K562 (cell line): ENCODE results near the gene TESK1. TPM values are rescaled to one million over a fixed set of nuclear protein-coding genes. Genes with fewer than 3 reads are reported as not detected.

Experiments used
- KAT2B ChIP-seq: IDR thresholded peaks from one replicate; pipeline ENCODE4 v1.6.1; 2012; ENCODE audit warnings: low read depth, mild to moderate bottlenecking, control low read depth, inconsistent platforms, low read length, moderate library complexity
- LEF1 ChIP-seq: fragments of 450-650 bp; IDR thresholded peaks from 2 replicates; pipeline ENCODE4 v1.6.1; 2016; ENCODE audit warnings: mild to moderate bottlenecking
- NFE2 ChIP-seq: IDR thresholded peaks from 2 replicates; pipeline ENCODE4 v1.6.1; 2014; ENCODE audit warnings: antibody characterized with exemption, low read depth
- TCF7 ChIP-seq: sonication (generic); IDR thresholded peaks from 2 replicates; pipeline ENCODE4 v1.6.1; 2016; ENCODE audit warnings: antibody characterized with exemption, borderline replicate concordance
- XRCC4 ChIP-seq: IDR thresholded peaks from one replicate; pipeline ENCODE4 v1.6.1; 2011; ENCODE audit not compliant: insufficient read depth, insufficient read length; ENCODE audit errors: extremely low read depth
- ZNF165 ChIP-seq: fragments of 250-450 bp; sonication (Bioruptor Pico); IDR thresholded peaks from 2 replicates; pipeline ENCODE4 v1.4.0; 2020; ENCODE audit warnings: borderline replicate concordance
- polyA plus RNA-seq, 8 experiments: library from polyadenylated mRNA; depleted of rRNA in 4 of 8; stranded (reverse) in 5 of 8; unstranded in 3 of 8; fragments of >200 nt; fragmentation: Nextera tagmentation in 2 of 8; fragmentation: Illumina TruSeq in 1 of 8; extraction: Ambion mirVana in 2 of 8; extraction: Trizol in 1 of 8; gene quantifications; 2 replicates each; pipeline versions ENCODE4 v1.2.1 to v1.2.3, GENCODE V29; 2011 to 2014; ENCODE audit warnings: inconsistent platforms in 1 of 8, missing spikeins in 1 of 8
- total RNA-seq, 7 experiments: library from RNA; depleted of rRNA in 6 of 7; stranded (reverse); fragments of >200 nt in 6 of 7; fragmentation: Illumina TruSeq in 2 of 7; extraction: Trizol in 2 of 7; gene quantifications; 2 replicates each; pipeline versions ENCODE4 v1.2.1 to v1.2.3, GENCODE V29; 2011 to 2021; ENCODE audit warnings: low replicate concordance in 1 of 7
- TF ChIP-seq, protein P1 (sequence below): fragments of 200-600 bp; sonication (generic); IDR thresholded peaks from one replicate; pipeline ENCODE4 v1.6.1; 2012; ENCODE audit warnings: mild to moderate bottlenecking, low read depth, low read length, inconsistent platforms
- TF ChIP-seq, protein P2 (sequence below): fragments of 250-450 bp; sonication (Bioruptor Pico); IDR thresholded peaks from 2 replicates; pipeline ENCODE4 v1.6.1; 2021; ENCODE audit warnings: mild to moderate bottlenecking
- TF ChIP-seq, protein P3 (sequence below): fragments of 450-650 bp; IDR thresholded peaks from 2 replicates; pipeline ENCODE4 v1.6.1; 2016; ENCODE audit warnings: low read depth

The TESK1 gene
- total and polyA plus RNA-seq, 9 of the 15 experiments (the other 6 are each of a cell fraction or from before 2014, with no cell fraction given): 0.07 to 10.4 (median 4.1) TPM

DNA sequence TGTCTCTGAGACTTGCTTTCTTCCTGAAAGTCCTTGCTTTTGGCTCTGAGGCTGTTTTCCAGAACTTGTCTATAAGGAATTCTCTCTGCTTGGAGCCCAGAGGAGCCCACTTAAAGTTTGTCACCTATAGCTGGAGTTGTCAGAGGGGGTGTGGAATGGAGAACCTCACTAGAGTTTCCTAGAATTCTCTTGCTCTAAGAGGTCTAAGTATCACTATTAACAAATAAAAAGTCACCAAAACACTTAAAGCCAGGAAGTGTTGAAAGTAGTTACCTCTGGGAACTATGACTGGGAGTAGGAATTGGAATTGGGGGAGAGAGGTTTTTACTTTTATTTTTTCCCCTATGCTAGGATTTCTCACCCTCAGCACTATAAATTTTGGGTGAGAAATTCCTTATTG lies 30.7 kb downstream of the TESK1 start (continued):
- TF ChIP-seq, protein P1, sequence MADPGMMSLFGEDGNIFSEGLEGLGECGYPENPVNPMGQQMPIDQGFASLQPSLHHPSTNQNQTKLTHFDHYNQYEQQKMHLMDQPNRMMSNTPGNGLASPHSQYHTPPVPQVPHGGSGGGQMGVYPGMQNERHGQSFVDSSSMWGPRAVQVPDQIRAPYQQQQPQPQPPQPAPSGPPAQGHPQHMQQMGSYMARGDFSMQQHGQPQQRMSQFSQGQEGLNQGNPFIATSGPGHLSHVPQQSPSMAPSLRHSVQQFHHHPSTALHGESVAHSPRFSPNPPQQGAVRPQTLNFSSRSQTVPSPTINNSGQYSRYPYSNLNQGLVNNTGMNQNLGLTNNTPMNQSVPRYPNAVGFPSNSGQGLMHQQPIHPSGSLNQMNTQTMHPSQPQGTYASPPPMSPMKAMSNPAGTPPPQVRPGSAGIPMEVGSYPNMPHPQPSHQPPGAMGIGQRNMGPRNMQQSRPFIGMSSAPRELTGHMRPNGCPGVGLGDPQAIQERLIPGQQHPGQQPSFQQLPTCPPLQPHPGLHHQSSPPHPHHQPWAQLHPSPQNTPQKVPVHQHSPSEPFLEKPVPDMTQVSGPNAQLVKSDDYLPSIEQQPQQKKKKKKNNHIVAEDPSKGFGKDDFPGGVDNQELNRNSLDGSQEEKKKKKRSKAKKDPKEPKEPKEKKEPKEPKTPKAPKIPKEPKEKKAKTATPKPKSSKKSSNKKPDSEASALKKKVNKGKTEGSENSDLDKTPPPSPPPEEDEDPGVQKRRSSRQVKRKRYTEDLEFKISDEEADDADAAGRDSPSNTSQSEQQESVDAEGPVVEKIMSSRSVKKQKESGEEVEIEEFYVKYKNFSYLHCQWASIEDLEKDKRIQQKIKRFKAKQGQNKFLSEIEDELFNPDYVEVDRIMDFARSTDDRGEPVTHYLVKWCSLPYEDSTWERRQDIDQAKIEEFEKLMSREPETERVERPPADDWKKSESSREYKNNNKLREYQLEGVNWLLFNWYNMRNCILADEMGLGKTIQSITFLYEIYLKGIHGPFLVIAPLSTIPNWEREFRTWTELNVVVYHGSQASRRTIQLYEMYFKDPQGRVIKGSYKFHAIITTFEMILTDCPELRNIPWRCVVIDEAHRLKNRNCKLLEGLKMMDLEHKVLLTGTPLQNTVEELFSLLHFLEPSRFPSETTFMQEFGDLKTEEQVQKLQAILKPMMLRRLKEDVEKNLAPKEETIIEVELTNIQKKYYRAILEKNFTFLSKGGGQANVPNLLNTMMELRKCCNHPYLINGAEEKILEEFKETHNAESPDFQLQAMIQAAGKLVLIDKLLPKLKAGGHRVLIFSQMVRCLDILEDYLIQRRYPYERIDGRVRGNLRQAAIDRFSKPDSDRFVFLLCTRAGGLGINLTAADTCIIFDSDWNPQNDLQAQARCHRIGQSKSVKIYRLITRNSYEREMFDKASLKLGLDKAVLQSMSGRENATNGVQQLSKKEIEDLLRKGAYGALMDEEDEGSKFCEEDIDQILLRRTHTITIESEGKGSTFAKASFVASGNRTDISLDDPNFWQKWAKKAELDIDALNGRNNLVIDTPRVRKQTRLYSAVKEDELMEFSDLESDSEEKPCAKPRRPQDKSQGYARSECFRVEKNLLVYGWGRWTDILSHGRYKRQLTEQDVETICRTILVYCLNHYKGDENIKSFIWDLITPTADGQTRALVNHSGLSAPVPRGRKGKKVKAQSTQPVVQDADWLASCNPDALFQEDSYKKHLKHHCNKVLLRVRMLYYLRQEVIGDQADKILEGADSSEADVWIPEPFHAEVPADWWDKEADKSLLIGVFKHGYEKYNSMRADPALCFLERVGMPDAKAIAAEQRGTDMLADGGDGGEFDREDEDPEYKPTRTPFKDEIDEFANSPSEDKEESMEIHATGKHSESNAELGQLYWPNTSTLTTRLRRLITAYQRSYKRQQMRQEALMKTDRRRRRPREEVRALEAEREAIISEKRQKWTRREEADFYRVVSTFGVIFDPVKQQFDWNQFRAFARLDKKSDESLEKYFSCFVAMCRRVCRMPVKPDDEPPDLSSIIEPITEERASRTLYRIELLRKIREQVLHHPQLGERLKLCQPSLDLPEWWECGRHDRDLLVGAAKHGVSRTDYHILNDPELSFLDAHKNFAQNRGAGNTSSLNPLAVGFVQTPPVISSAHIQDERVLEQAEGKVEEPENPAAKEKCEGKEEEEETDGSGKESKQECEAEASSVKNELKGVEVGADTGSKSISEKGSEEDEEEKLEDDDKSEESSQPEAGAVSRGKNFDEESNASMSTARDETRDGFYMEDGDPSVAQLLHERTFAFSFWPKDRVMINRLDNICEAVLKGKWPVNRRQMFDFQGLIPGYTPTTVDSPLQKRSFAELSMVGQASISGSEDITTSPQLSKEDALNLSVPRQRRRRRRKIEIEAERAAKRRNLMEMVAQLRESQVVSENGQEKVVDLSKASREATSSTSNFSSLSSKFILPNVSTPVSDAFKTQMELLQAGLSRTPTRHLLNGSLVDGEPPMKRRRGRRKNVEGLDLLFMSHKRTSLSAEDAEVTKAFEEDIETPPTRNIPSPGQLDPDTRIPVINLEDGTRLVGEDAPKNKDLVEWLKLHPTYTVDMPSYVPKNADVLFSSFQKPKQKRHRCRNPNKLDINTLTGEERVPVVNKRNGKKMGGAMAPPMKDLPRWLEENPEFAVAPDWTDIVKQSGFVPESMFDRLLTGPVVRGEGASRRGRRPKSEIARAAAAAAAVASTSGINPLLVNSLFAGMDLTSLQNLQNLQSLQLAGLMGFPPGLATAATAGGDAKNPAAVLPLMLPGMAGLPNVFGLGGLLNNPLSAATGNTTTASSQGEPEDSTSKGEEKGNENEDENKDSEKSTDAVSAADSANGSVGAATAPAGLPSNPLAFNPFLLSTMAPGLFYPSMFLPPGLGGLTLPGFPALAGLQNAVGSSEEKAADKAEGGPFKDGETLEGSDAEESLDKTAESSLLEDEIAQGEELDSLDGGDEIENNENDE: no peak
- TF ChIP-seq NFE2: no peak
- no peak for TF ChIP-seq TCF7
- TF ChIP-seq, protein P2, sequence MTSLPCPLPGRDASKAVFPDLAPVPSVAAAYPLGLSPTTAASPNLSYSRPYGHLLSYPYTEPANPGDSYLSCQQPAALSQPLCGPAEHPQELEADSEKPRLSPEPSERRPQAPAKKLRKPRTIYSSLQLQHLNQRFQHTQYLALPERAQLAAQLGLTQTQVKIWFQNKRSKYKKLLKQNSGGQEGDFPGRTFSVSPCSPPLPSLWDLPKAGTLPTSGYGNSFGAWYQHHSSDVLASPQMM: no peak
- TF ChIP-seq LEF1: no peak
- TF ChIP-seq, protein P3, sequence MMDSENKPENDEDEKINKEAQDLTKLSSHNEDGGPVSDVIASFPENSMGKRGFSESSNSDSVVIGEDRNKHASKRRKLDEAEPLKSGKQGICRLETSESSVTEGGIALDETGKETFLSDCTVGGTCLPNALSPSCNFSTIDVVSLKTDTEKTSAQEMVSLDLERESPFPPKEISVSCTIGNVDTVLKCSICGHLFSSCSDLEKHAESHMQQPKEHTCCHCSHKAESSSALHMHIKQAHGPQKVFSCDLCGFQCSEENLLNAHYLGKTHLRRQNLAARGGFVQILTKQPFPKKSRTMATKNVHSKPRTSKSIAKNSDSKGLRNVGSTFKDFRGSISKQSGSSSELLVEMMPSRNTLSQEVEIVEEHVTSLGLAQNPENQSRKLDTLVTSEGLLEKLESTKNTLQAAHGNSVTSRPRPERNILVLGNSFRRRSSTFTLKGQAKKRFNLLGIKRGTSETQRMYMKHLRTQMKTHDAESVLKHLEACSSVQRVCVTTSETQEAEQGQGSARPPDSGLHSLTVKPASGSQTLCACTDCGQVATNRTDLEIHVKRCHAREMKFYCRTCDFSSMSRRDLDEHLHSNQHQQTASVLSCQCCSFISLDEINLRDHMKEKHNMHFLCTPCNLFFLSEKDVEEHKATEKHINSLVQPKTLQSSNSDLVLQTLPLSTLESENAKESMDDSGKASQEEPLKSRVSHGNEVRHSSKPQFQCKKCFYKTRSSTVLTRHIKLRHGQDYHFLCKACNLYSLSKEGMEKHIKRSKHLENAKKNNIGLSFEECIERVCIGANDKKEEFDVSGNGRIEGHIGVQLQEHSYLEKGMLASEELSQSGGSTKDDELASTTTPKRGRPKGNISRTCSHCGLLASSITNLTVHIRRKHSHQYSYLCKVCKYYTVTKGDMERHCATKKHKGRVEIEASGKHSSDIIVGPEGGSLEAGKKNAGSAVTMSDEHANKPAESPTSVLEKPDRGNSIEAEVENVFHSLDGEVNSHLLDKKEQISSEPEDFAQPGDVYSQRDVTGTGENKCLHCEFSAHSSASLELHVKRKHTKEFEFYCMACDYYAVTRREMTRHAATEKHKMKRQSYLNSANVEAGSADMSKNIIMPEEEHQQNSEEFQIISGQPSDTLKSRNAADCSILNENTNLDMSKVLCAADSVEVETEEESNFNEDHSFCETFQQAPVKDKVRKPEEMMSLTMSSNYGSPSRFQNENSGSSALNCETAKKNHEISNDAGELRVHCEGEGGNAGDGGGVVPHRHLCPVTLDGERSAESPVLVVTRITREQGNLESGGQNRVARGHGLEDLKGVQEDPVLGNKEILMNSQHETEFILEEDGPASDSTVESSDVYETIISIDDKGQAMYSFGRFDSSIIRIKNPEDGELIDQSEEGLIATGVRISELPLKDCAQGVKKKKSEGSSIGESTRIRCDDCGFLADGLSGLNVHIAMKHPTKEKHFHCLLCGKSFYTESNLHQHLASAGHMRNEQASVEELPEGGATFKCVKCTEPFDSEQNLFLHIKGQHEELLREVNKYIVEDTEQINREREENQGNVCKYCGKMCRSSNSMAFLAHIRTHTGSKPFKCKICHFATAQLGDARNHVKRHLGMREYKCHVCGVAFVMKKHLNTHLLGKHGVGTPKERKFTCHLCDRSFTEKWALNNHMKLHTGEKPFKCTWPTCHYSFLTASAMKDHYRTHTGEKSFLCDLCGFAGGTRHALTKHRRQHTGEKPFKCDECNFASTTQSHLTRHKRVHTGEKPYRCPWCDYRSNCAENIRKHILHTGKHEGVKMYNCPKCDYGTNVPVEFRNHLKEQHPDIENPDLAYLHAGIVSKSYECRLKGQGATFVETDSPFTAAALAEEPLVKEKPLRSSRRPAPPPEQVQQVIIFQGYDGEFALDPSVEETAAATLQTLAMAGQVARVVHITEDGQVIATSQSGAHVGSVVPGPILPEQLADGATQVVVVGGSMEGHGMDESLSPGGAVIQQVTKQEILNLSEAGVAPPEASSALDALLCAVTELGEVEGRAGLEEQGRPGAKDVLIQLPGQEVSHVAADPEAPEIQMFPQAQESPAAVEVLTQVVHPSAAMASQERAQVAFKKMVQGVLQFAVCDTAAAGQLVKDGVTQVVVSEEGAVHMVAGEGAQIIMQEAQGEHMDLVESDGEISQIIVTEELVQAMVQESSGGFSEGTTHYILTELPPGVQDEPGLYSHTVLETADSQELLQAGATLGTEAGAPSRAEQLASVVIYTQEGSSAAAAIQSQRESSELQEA: no peak
- TF ChIP-seq ZNF165 (CRISPR knock-in tag): no peak
- TF ChIP-seq KAT2B: no peak
- TF ChIP-seq XRCC4: no peak
